ENCODE results near the gene CCDC88B.

The CCDC88B gene

DNA sequence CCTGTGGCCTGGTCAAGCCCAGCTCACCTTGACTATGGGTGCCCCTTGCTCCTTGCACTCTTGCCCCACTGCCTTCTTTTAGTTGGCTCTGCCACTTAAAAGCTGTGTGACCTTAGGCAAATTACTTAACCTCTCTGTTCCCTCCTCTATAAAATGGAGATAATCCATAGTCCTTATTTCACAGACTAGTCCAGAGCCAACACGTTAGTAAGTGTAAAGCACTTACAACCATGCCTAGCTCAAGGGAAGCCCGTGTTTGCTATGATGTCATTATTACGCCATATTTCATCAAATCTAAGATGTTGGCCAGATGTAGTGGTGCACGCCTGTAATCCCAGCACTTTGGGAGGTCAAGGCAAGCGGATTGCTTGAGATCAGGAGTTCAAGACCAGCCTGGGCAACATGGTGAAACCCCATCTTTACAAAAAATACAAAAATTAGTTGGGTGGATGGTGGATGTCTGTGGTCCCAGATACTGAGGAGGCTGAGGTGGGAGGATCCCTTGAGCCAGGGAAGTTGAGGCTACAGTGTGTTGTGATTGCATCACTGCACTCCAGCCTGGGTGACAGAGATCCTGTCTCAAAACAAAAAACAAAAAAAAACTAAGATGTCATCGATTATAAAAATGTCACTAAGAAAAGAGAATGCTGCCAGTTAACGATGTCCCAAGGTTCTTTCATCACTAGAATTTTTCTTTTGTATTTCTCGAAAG lies 2.3 kb upstream of the CCDC88B start:
- TF ChIP-seq, protein P1, sequence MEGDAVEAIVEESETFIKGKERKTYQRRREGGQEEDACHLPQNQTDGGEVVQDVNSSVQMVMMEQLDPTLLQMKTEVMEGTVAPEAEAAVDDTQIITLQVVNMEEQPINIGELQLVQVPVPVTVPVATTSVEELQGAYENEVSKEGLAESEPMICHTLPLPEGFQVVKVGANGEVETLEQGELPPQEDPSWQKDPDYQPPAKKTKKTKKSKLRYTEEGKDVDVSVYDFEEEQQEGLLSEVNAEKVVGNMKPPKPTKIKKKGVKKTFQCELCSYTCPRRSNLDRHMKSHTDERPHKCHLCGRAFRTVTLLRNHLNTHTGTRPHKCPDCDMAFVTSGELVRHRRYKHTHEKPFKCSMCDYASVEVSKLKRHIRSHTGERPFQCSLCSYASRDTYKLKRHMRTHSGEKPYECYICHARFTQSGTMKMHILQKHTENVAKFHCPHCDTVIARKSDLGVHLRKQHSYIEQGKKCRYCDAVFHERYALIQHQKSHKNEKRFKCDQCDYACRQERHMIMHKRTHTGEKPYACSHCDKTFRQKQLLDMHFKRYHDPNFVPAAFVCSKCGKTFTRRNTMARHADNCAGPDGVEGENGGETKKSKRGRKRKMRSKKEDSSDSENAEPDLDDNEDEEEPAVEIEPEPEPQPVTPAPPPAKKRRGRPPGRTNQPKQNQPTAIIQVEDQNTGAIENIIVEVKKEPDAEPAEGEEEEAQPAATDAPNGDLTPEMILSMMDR (IDR thresholded peaks at IDR 0.05; ENCODE audit: insufficient read depth, low read length, poor library complexity, severe bottlenecking), result no peak
- no peak for TF ChIP-seq EZH2phosphoT487 (conservative IDR thresholded peaks at IDR 0.05; ENCODE audit: low read length)
- H4K20me1 ChIP-seq (ENCODE audit: low read depth, low read length), result no peaks in the 10 kb centered on the region
- no peaks in the 10 kb centered on the region for H3K36me3 ChIP-seq (ENCODE audit: low read length)
- H3K4me3 ChIP-seq (ENCODE audit: insufficient read depth, low read length, poor library complexity, severe bottlenecking), result no peak overlapping the region
- no peak overlapping the region for H3K9ac ChIP-seq (ENCODE audit: low read length)
- no peaks in the 10 kb centered on the region for H3K9me2 ChIP-seq (replicated peaks; ENCODE audit: insufficient read depth, low read length)
- H3K9me3 ChIP-seq (ENCODE audit: insufficient read depth, low read length), result no peaks in the 10 kb centered on the region
- H3K27ac ChIP-seq (ENCODE audit: low read depth, low read length), result peak overlapping the region; percentile 34; the same call in 1 of the 2 replicates
- H2AFZ ChIP-seq (ENCODE audit: low read depth, low read length, severe bottlenecking), result no peak overlapping the region
- H3F3A ChIP-seq (ENCODE audit: insufficient read depth), result peaks cover 15% of the 10 kb centered on the region
- no peaks in the 10 kb centered on the region for H3K27me3 ChIP-seq (ENCODE audit: low read length)
- peaks cover 5% of the 10 kb centered on the region; the same call in 1 of the 2 replicates for H3K79me2 ChIP-seq (ENCODE audit: insufficient read depth, low read length)
- H3K4me2 ChIP-seq (ENCODE audit: low read depth, low read length, poor library complexity, severe bottlenecking), result peak overlapping the region; percentile 6

DNA sequence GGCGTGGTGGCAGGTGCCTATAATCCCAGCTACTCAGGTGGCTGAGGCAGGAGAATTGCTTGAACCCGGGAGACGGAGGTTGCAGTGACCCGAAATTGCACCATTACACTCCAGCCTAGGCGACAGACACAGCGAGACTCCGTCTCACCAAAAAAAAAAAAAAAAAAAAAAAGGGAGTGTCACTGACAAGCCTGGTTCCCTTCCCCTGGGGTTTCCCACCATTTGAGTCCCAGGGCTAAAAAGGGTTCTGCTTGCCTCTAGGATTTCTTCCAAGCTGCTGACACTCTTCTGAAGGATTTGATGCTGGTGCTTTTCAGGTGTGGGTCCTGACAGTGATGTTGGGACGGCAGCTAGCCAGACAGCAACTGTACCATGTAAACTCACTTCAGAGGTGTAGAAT lies 1.3 kb upstream of the CCDC88B start:
- Histone ChIP-seq H3K27me3 (ENCODE audit: low read length) (no peaks in the 10 kb centered on the region), H3K36me3 (ENCODE audit: low read length) (no peaks in the 10 kb centered on the region), H3K4me3 (ENCODE audit: insufficient read depth, low read length, poor library complexity, severe bottlenecking) (no peak overlapping the region), H3K27ac (ENCODE audit: low read depth, low read length) (peak overlapping the region; percentile 92), H4K20me1 (ENCODE audit: low read depth, low read length) (no peaks in the 10 kb centered on the region), H2AFZ (ENCODE audit: low read depth, low read length, severe bottlenecking) (no peak overlapping the region), H3F3A (ENCODE audit: insufficient read depth) (peaks cover 15% of the 10 kb centered on the region), H3K9me2 (replicated peaks; ENCODE audit: insufficient read depth, low read length) (no peaks in the 10 kb centered on the region), H3K4me2 (ENCODE audit: low read depth, low read length, poor library complexity, severe bottlenecking) (peak overlapping the region; percentile 89), H3K9me3 (ENCODE audit: insufficient read depth, low read length) (no peaks in the 10 kb centered on the region), H3K79me2 (ENCODE audit: insufficient read depth, low read length) (peaks cover 5% of the 10 kb centered on the region; the same call in 1 of the 2 replicates), H3K9ac (ENCODE audit: low read length) (peak overlapping the region; percentile 70)
- TF ChIP-seq EZH2phosphoT487 (conservative IDR thresholded peaks at IDR 0.05; ENCODE audit: low read length), result no peak
- TF ChIP-seq, protein P1 (IDR thresholded peaks at IDR 0.05; ENCODE audit: insufficient read depth, low read length, poor library complexity, severe bottlenecking), result no peak

DNA sequence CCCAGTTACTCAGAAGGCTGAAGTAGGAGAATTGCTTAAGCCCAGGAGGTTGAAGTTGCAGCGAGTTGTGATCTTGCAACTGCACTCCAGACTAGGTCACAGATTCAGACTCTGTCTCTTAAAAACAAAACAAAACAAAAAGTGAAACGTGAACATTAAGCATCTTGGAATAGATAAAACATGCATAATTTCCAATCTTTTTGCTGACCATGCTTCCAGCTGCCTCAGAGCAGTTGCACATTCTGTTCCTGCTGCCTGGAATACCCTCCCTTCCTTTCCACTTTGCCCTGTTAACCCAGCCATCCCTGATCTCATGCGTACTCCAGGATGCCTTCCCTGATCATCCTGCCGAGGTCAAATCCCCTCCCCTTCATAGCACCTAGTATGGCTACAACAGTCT lies 718 bp upstream of the CCDC88B start:
- H3K9ac ChIP-seq (ENCODE audit: low read length), result peak overlapping the region; percentile 70
- H2AFZ ChIP-seq (ENCODE audit: low read depth, low read length, severe bottlenecking), result no peak overlapping the region
- H3K36me3 ChIP-seq (ENCODE audit: low read length), result no peaks in the 10 kb centered on the region
- no peaks in the 10 kb centered on the region for H3K9me2 ChIP-seq (replicated peaks; ENCODE audit: insufficient read depth, low read length)
- no peaks in the 10 kb centered on the region for H3K9me3 ChIP-seq (ENCODE audit: insufficient read depth, low read length)
- peaks cover 5% of the 10 kb centered on the region; the same call in 1 of the 2 replicates for H3K79me2 ChIP-seq (ENCODE audit: insufficient read depth, low read length)
- H3F3A ChIP-seq (ENCODE audit: insufficient read depth), result peaks cover 15% of the 10 kb centered on the region
- peak overlapping the region; percentile 92 for H3K27ac ChIP-seq (ENCODE audit: low read depth, low read length)
- H4K20me1 ChIP-seq (ENCODE audit: low read depth, low read length), result no peaks in the 10 kb centered on the region
- peak overlapping the region; percentile 89 for H3K4me2 ChIP-seq (ENCODE audit: low read depth, low read length, poor library complexity, severe bottlenecking)
- no peak for TF ChIP-seq EZH2phosphoT487 (conservative IDR thresholded peaks at IDR 0.05; ENCODE audit: low read length)
- no peaks in the 10 kb centered on the region for H3K27me3 ChIP-seq (ENCODE audit: low read length)
- H3K4me3 ChIP-seq (ENCODE audit: insufficient read depth, low read length, poor library complexity, severe bottlenecking), result peak overlapping the region; percentile 54

DNA sequence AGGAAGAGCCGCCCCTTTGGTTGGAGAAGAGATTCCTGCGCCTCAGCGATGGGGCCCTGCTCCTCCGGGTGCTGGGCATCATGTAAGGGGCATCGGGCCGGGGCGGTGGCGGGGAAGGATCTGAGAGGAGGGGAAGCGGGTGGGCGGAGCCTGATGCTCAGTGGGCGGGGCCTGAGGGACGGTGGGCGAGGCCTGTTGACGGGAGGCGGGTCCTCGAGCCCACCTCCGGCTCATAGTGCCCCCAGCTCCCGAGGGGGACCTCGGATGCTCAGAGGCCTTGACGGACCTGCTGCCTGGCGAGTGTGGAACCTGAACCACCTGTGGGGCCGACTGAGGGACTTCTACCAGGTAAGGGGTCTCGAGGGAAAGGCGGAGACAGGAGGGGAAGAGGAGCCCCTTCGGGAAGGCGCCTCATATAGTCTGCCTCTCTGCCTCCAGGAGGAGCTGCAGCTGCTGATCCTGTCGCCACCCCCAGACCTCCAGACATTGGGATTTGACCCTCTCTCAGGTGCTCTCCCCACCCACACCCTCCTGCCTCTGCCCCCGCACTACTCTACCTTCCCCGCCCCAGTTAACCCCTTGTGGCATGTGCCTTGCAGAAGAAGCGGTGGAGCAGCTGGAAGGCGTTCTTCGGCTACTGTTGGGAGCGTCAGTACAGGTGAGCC lies 799 bp downstream of the CCDC88B start:
- Histone ChIP-seq H3K27me3 (ENCODE audit: low read length) (no peaks in the 10 kb centered on the region), H3K4me2 (ENCODE audit: low read depth, low read length, poor library complexity, severe bottlenecking) (peak overlapping the region; percentile 89), H2AFZ (ENCODE audit: low read depth, low read length, severe bottlenecking) (peak overlapping the region; percentile 31), H3K9me2 (replicated peaks; ENCODE audit: insufficient read depth, low read length) (no peaks in the 10 kb centered on the region), H4K20me1 (ENCODE audit: low read depth, low read length) (no peaks in the 10 kb centered on the region), H3K4me3 (ENCODE audit: insufficient read depth, low read length, poor library complexity, severe bottlenecking) (peak overlapping the region; percentile 54), H3K79me2 (ENCODE audit: insufficient read depth, low read length) (peaks cover 5% of the 10 kb centered on the region; the same call in 1 of the 2 replicates), H3K36me3 (ENCODE audit: low read length) (no peaks in the 10 kb centered on the region), H3F3A (ENCODE audit: insufficient read depth) (peaks cover 15% of the 10 kb centered on the region), H3K27ac (ENCODE audit: low read depth, low read length) (peak overlapping the region; percentile 92), H3K9ac (ENCODE audit: low read length) (peak overlapping the region; percentile 70), H3K9me3 (ENCODE audit: insufficient read depth, low read length) (no peaks in the 10 kb centered on the region)
- TF ChIP-seq, protein P1 (IDR thresholded peaks at IDR 0.05; ENCODE audit: insufficient read depth, low read length, poor library complexity, severe bottlenecking), result no peak
- no peak for TF ChIP-seq EZH2phosphoT487 (conservative IDR thresholded peaks at IDR 0.05; ENCODE audit: low read length)

Data from SU-DHL-6 (cell line).